CMK (cell line): ENCODE results near the gene PGLYRP3.

Experiments used
- DNase-seq: peaks from one replicate; pipeline ENCODE4 v3.0.0-alpha.2; 2010; ENCODE audit warnings: low read depth

PGLYRP3 gene

DNA sequence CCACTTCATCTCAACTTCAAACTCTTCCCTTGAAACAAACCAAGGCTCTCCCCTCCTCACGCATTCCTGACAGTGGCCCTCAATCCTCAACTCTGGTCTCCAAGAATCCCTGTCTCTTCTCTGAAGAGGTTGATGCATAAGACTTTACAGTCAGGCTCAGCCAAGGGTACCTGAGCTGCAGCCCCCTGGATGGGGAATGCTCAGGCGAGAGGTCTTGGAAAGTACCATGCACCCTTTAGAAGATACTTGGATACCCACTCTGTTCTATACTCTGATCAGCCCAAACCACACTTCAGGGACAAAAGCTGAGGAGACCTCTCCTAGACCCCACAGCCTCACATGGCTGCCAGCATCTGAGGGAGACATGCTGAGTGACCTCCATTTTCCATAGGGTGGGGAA is 536 bp upstream of the PGLYRP3 start:
- DNase-seq: no peak

DNA sequence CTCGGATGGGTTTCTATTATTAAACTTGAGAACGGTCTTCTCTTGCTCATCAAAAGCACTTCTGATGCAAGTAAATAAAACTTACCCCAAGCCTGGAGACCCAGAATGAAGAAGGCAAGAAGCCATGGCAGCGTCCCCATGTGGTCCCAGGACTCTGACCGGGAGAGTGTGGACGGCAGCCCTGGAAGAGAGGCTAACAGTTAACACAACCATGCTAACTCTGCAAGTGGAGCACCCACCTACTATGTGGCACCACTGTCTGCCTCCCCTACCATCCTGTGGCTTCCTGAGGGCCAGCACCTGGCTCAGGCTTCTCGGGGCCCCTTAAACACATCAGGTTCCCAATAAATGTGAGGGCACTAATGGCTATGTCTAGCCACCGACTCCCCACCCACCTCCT is 2.2 kb downstream of the PGLYRP3 start:
- DNase-seq: no peak

DNA sequence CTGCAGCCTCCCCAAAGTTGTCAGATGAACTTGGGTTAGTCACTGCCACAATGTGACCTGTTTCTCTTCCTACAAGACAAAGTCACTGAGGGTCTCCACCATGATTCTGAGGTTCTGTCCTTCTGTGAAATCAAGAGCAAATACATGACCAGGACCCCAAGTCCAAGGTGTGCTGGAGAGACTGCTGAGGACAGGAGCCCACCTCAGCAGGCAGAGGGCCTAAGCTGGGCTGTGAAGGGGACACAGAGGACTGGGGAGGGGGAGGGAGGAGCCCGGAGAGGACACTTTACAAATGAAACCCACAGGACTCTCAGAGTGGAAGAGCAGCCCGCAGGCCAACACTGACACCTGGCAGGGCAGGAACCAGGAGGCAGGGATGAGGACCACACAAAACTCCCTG is 3.3 kb downstream of the PGLYRP3 start:
- no peak for DNase-seq

- no peak for DNase-seq
Observed at GRCh38 chr1:153308540-153308939, 4.2 kb downstream of the PGLYRP3 start.

DNA sequence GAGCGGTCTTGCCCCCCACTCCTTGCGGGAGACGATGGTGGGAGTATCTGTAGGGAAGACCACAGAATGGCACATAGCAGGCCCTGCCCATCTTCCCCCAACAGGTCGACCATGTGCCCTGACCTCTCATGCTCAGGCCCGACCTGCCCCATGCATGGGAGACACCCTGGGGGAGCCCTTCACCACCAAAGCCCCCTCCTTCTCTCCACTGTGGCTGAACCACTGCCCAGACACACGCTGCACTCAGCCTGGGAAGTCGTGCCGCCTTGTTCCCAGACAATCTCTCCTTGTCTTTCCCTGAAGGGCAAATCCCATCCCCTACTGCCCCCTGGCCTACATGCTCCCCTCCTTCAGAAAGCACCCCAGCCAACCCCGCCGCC is 5.5 kb downstream of the PGLYRP3 start:
- no peak for DNase-seq

- no peak for DNase-seq
Observed at GRCh38 chr1:153306303-153307220, 6.2 kb downstream of the PGLYRP3 start.

DNA sequence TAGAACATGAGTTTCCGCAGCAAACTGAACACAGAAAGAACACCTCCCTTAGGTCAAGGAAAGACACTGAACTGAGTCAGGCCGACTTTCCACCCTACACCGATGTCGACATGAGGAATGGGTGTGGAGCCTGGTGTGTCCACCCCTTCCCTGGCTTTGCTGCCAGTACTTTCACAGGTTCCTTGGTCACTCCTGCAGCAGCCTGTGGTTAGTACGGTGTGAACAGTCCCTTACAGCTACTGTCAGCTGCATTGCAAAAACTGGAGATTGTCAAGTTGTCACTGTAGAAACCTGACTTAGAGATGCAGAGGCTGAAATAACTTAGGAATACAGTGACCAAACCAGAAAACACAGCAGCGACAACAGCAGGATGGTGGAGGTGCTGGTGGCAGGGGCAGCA is 7.1 kb downstream of the PGLYRP3 start:
- no peak for DNase-seq

DNA sequence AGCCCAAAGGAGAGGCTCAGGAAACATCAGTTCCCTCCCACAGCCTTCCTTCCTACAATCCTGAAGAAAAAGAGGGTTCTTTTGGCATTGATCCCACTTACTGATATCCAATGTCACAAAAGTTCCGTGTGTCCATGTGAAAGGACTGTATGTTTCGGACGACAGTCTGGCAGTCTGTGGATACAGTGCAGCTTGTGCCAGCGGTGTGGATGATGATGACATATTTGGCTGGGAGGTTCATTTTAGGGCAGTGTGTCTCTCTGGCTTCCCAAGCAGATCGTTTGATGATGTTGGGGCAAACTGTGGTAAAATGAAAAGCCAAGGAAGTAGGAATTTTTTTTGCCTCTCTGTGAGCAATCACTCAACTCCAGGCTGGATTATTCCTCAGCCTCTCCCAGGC is 10.4 kb downstream of the PGLYRP3 start:
- DNase-seq: no peak

- DNase-seq: no peak
Observed at GRCh38 chr1:153293851-153294250, 18.9 kb downstream of the PGLYRP3 start.

- DNase-seq: no peak
Observed at GRCh38 chr1:153293480-153293775, 19.3 kb downstream of the PGLYRP3 start.

- no peak for DNase-seq
Observed at GRCh38 chr1:153292740-153293479, 19.8 kb downstream of the PGLYRP3 start.

- no peak for DNase-seq
Observed at GRCh38 chr1:153292185-153292584, 20.6 kb downstream of the PGLYRP3 start.

DNA sequence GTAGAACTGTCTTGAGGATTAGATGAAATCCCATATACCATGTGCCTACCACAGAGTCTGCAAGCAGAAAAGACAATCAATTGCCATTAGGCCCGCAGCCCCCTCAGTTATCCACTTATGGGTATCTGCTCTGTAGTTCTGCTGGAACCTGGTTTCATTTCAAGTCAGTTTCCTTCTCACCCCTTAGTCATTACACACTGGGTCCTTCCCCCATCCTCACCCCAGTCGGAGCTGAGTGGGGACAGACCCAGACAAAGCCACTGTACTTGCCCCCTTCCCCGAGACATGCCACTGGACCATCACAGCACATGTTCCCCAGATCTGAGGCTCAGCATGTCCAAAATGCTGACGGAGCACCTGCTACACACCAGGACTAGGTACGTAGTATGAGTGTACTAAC is 21.2 kb downstream of the PGLYRP3 start:
- no peak for DNase-seq

GRCh38 chr1:153288634-153289275 is 24.0 kb downstream of the PGLYRP3 start:
- DNase-seq: peak; percentile 7

- no peak for DNase-seq
Observed at GRCh38 chr1:153277852-153278251, 34.9 kb downstream of the PGLYRP3 start.

GRCh38 chr1:153272186-153272585 is 40.6 kb downstream of the PGLYRP3 start:
- no peak for DNase-seq

GRCh38 chr1:153271711-153272110 is 41.0 kb downstream of the PGLYRP3 start:
- DNase-seq: no peak

DNA sequence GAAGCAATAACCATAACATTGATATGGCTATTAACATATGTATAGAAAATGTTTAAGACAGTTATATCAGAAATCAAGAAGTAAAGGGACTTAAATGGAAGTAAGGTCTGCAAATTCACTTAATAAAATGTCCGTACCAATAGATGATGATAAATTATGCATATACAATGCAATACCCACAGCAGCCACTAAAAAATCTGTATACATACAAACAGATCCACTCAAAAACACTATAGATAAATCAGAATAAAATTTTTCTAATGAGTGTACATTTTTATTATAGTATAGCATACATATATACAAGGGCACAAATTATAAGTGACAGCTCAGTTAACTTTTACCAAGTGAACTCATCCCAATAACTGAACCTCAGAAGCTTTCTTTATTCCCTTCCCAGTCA is 47.3 kb downstream of the PGLYRP3 start:
- DNase-seq: no peak

DNA sequence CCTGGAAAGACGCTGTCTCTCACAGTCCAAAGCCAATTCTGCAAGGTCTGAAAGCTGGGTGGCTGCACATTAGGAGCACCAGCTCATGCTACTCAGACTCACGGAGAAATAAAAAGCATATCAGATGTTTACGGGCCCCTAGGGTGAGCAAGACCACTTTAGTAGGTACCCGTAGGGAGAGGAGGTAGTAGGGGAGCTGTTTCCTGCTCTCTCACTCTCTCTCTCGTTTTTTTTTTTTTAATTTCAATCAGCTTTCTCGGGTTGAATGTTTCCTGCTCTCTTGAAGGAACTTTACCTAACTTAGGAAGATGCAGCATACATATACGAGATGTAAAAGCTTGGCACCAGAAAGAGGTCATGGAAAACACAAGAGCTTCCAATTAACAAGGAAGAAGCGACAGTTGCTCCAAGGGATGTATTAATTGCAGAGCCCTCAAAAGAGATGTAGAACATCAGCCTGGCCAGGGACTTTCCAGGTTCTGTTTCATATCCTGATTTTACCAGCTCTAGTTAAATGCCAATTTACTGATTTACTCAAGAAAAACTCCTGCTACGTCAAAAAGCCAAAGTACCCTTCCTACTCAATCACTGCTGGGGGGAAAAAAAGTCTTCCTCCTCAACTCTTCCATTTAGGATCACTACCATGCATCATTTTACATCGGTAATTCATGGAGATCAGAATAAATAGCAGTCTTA is 50.1 kb downstream of the PGLYRP3 start:
- no peak for DNase-seq

DNA sequence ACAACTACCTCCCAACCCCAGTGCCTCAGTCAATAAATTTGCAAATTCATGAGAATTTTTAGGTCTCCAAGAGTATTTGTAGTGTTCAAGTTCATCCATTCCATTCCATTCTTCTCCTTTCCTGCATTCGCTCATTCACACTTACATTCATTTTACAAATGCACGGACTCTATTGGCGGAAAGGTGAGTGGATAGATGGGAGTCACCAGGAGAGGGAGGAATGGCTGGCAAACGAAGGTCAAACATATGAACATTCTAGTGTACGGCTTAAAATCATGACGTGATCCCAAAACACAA is 50.7 kb downstream of the PGLYRP3 start:
- DNase-seq: no peak

DNA sequence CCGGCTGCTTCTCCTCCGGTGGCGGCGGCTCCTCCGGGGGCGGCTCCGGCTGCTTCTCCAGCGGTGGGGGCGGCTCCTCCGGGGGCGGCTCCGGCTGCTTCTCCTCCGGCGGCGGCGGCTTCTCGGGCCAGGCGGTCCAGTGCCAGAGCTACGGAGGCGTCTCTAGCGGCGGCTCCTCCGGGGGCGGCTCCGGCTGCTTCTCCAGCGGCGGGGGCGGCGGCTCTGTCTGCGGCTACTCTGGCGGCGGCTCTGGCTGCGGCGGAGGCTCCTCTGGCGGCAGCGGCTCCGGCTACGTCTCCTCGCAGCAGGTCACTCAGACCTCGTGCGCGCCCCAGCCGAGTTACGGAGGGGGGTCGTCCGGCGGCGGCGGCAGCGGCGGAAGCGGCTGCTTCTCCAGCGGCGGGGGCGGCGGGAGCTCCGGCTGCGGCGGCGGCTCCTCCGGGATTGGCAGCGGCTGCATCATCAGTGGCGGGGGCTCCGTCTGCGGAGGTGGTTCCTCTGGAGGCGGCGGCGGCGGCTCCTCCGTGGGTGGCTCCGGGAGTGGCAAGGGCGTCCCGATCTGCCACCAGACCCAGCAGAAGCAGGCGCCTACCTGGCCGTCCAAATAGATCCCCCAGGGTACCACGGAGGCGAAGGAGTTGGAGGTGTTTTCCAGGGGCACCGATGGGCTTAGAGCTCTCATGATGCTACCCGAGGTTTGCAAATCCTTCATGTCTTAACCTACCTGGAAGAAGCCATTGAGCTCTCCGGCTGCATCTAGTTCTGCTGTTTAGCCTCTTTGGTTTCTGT is 51.3 kb downstream of the PGLYRP3 start:
- no peak for DNase-seq
